ENCODE data around the gene NSUN4.
"Not testable (repeated sequence)": the region's sequence is repeated elsewhere in the genome, so short reads cannot be mapped to it uniquely, and the experiment has no call there.

NSUN4 gene

GRCh38 chr1:46340404-46341221 is at the start of gene NSUN4:
Gene NSUN4 (plus strand): TSS chr1:46340807. CDS start chr1:46340827, 20 bp downstream.
- peak; percentile 81 for DNase-seq

GRCh38 chr1:46295306-46295705 is 45.3 kb upstream of the NSUN4 start:
- no peak for DNase-seq

GRCh38 chr1:46298387-46298786 is 42.2 kb upstream of the NSUN4 start:
- DNase-seq = no peak

GRCh38 chr1:46300673-46301405 is 39.8 kb upstream of the NSUN4 start:
- DNase-seq = no peak

GRCh38 chr1:46301406-46301807 is 39.2 kb upstream of the NSUN4 start:
- no peak for DNase-seq

GRCh38 chr1:46301808-46302640 is 38.6 kb upstream of the NSUN4 start:
- no peak for DNase-seq

- DNase-seq = no peak
Observed at GRCh38 chr1:46302641-46303037, 38.0 kb upstream of the NSUN4 start.

GRCh38 chr1:46303038-46303871 is 37.4 kb upstream of the NSUN4 start, which contains the start of the genes LRRC41 and UQCRH:
Gene LRRC41 (minus strand): TSS chr1:46303616. CDS start chr1:46303322, 294 bp downstream.
Gene UQCRH (plus strand): TSS chr1:46303698. CDS start chr1:46303767, 69 bp downstream.
- peak; percentile 84 for DNase-seq

GRCh38 chr1:46303872-46304326 is 36.7 kb upstream of the NSUN4 start:
- DNase-seq = no peak

- DNase-seq = no peak
Observed at GRCh38 chr1:46306159-46306530, 34.5 kb upstream of the NSUN4 start.

GRCh38 chr1:46309401-46310159 is 31.0 kb upstream of the NSUN4 start:
- no peak for DNase-seq

GRCh38 chr1:46310321-46310720 is 30.3 kb upstream of the NSUN4 start:
- DNase-seq = no peak

GRCh38 chr1:46315669-46316403 is 24.8 kb upstream of the NSUN4 start:
- DNase-seq = no peak

GRCh38 chr1:46317323-46317722 is 23.3 kb upstream of the NSUN4 start:
- no peak for DNase-seq

GRCh38 chr1:46319301-46319700 is 21.3 kb upstream of the NSUN4 start:
- DNase-seq = not testable (repeated sequence)

- not testable (repeated sequence) for DNase-seq
Observed at GRCh38 chr1:46319960-46320914, 20.4 kb upstream of the NSUN4 start.

GRCh38 chr1:46322191-46322590 is 18.4 kb upstream of the NSUN4 start:
- not testable (repeated sequence) for DNase-seq

- DNase-seq = not testable (repeated sequence)
Observed at GRCh38 chr1:46325285-46326076, 15.1 kb upstream of the NSUN4 start.

All from NCI-H1048 (cell line).